Heart left ventricle (tissue), 13 donors: ENCODE results near the gene POLD1.

Experiments used
- CTCF ChIP-seq, 12 donors: fragments of 200-600 bp; sonication (generic) in 4 of 12; IDR thresholded peaks; one replicate each; pipeline versions ENCODE4 v1.5.0 to v1.8.0; 2018 to 2022; ENCODE audit warnings: antibody characterized with exemption in 12 of 12, mild to moderate bottlenecking in 5 of 12
- POLR2A ChIP-seq, 2 donors: fragments of 450-650 bp; IDR thresholded peaks; one replicate each; pipeline ENCODE4 v1.6.1; 2017; ENCODE audit warnings: antibody characterized with exemption in 2 of 2, mild to moderate bottlenecking in 2 of 2, moderate library complexity in 2 of 2
- donor health status: ischemic (EF 13 %, LVEDD 7.1; RV severe dilation, severe dysfunction).
- donor health status: DM: no; HTN: yes; CAD: no.
- donor health status: DM: no; HTN: no; CAD: no.
- donor health status: ischemic (EF 25% LVEDD 6.9; RV normal size, moderate dysfunction).
- donor health status: ischemic (EF 25% LVEDD 5.7; RV mildly dilated, moderate dysfunction).
- donor health status: ischemic (EF 35%, LVEDD 5.7; RV mildly dilated, moderate dysfunction).
- donor health status: nonischemic (EF 11% LVEDD 7.7; RV severe dilation, severe dysfunction).
- donor health status: DM: yes; HTN: yes; CAD: no.
- donor health status: PGD.
- donor health status: ischemic (EF 29% LVEDD 5.4; RV normal size, mild dysfunction).
- donor health status: nonischemic (EF 23%, LVEDD 6.1; RV moderate dilation, normal function).

DNA sequence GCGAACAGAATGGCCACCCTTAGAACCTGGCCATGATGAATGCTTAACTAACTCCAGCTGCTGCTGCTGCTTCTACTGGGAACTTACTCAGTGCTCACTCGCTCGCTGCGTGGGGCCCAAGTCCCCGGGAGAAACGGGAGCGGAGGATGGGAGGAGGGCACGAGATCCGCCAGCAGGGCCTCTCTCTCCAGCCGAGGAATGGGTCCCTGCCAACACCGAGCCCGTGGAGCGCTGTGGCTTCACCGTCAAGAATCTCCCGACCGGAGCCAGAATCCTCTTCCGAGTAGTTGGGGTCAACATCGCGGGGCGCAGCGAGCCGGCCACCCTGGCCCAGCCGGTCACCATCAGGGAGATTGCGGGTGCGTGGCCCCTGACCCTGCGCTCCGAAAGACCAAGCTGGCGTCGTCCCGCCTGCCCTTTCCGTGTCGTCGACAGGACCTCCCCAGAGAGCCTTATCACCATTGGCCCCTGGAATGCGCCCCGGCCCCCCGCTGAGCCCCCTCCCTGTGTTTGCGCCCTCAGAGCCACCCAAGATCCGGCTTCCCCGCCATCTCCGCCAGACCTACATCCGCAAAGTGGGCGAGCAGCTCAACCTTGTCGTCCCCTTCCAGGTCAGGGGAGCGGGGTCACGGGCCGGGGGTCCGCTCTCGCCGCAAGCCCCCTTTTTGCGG, 74.4 kb downstream of the POLD1 start:
- TF ChIP-seq CTCF (IDR thresholded peaks at IDR 0.05) (no peak), POLR2A (IDR thresholded peaks at IDR 0.05) (no peak)
